ENCODE results near the gene VPS26A. TPM values are rescaled to one million over a fixed set of nuclear protein-coding genes. Genes with fewer than 3 reads are reported as not detected.

VPS26A gene
- 40.1 to 44.6 TPM (median 43.5 TPM) in 3 replicates for total RNA-seq

DNA sequence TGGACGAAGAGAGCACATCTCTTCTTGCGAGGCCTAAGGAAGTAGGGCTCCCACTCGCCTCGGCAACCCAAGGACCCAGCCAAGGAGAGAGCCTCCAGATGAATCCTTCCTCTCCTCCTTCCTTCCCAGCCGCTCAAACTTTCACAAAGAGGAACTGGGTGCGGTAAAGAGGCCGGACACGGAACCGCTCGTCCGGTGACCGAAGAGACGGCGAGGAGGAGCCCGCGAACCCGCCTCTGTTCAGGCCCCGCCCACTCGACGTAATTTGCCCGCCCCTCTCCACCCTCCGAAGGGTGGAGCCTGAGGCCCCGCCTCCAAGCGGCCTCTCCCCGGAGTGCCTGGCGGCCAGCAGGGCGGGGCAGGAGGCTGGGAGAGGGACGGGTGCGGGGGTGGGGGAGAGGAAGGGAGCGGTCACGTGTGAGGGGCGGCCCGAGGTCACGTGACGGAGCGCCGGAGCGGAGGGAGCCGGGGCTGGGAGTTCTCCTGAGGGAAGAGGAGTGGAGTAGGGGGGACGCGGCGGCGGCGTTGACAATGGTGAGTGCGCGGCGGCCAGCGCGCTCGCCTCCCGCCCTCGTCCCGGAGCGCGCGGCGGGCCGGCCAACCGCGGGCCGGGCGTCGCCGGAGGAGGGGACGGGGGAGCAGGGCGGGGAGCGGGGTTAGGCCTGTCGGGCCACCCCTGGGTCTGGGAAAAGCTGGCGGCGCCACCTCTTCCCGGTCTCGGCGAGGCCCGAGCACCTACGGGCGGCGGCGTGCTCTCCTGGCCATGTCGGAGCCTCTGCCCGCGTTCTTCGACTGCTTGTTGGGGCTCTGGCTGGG is at the start of gene VPS26A:
Gene VPS26A, plus strand, starts transcription at position 432 of the 816 bp plus-strand sequence. Its CDS starts 100 bp downstream, at position 532.
- H3K27ac Mint-ChIP-seq, result peak within 1 kb of the TSS; percentile 99
- peak within 1 kb of the TSS; percentile 88 for H3K4me3 Mint-ChIP-seq
- TF ChIP-seq, protein P1, sequence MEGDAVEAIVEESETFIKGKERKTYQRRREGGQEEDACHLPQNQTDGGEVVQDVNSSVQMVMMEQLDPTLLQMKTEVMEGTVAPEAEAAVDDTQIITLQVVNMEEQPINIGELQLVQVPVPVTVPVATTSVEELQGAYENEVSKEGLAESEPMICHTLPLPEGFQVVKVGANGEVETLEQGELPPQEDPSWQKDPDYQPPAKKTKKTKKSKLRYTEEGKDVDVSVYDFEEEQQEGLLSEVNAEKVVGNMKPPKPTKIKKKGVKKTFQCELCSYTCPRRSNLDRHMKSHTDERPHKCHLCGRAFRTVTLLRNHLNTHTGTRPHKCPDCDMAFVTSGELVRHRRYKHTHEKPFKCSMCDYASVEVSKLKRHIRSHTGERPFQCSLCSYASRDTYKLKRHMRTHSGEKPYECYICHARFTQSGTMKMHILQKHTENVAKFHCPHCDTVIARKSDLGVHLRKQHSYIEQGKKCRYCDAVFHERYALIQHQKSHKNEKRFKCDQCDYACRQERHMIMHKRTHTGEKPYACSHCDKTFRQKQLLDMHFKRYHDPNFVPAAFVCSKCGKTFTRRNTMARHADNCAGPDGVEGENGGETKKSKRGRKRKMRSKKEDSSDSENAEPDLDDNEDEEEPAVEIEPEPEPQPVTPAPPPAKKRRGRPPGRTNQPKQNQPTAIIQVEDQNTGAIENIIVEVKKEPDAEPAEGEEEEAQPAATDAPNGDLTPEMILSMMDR (IDR thresholded peaks at IDR 0.05; ENCODE audit: unreplicated experiment), result no peak
- peak; percentile 99 to 100 for DNase-seq (ENCODE audit: low spot score in 2 of 2, unreplicated experiment in 2 of 2)
- H3K36me3 Mint-ChIP-seq, result no peaks in the 10 kb centered on the region
- H3K9me3 Mint-ChIP-seq, result no peaks in the 10 kb centered on the region
- H3K4me1 Mint-ChIP-seq, result peaks cover 15% of the 10 kb centered on the region
- H3K27me3 Mint-ChIP-seq (ENCODE audit: low read depth), result no peaks in the 10 kb centered on the region

DNA sequence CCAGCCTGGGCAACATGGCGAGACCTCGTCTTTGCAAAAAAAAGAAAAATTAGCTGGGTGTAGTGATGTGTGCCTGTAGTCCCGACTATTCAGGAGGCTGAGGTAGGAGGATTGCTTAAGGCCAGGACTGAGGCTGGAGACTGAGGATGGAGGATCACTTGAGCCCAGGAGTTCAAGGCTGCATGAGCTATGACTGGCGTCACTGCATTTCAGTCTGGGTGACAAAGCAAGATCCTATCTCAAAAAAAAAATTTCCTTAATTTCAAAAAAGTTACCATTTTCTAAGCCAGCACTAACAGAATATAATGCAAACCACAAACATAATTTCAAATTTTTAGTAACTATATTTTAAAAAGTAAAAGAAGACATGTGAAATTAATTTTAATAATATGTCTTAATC is 49.4 kb upstream of the VPS26A start:
- TF ChIP-seq, protein P1 (IDR thresholded peaks at IDR 0.05; ENCODE audit: unreplicated experiment), result no peak
- peaks cover 3% of the 10 kb centered on the region for H3K4me1 Mint-ChIP-seq
- H3K27ac Mint-ChIP-seq, result no peak overlapping the region

DNA sequence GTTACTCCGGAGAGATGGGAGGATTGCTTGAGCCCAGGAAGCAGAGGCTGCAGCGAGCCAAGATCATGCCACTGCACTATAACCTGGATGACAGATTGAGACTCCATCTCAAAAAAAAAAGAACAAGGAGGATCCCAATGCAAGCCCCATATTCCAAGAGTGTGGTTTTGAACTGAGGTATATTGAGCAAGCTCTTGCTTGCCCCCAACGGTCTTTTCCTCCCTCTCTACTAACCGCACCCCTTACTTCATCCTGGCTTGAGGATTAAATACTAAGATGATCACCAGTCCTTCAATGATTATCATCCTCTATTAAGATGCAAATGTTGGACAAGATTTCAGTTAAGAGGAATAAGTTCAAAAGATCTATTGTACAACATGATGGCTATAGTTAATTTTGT is 48.5 kb upstream of the VPS26A start:
- Mint-ChIP-seq H3K9me3 (no peaks in the 10 kb centered on the region), H3K4me1 (peaks cover 3% of the 10 kb centered on the region), H3K36me3 (no peaks in the 10 kb centered on the region), H3K4me3 (no peak overlapping the region), H3K27ac (no peak overlapping the region), H3K27me3 (ENCODE audit: low read depth) (peaks cover 3% of the 10 kb centered on the region)
- DNase-seq (ENCODE audit: low spot score in 2 of 2, unreplicated experiment in 2 of 2), result no peak
- TF ChIP-seq, protein P1 (IDR thresholded peaks at IDR 0.05; ENCODE audit: unreplicated experiment), result no peak

More for the DNA sequence above, 49.4 kb upstream of the VPS26A start:
- H3K36me3 Mint-ChIP-seq, result no peaks in the 10 kb centered on the region
- no peaks in the 10 kb centered on the region for H3K27me3 Mint-ChIP-seq (ENCODE audit: low read depth)
- DNase-seq (ENCODE audit: low spot score in 2 of 2, unreplicated experiment in 2 of 2), result no peak
- no peaks in the 10 kb centered on the region for H3K9me3 Mint-ChIP-seq
- no peak overlapping the region for H3K4me3 Mint-ChIP-seq

DNA sequence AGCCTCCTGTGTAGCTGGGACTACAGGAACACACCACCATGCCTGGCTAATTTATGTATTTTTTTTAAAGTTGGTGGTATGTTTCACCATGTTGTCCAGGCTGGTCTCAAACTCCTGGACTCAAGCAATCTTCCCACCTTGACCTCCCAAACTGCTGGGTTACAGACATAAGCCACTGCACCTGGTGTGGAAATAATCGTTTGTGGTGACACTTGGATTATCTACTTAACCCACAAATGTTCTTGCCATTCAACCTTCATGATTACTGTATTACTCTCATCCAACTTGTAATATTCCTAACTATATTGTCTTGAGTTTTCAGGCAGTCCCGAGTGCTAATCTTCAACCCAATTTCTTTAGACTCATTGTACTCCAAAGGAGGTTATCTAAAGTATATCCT is 45.7 kb upstream of the VPS26A start:
- TF ChIP-seq, protein P1 (IDR thresholded peaks at IDR 0.05; ENCODE audit: unreplicated experiment), result no peak
- Mint-ChIP-seq H3K4me3 (no peak overlapping the region), H3K4me1 (no peaks in the 10 kb centered on the region), H3K27me3 (ENCODE audit: low read depth) (peaks cover 5% of the 10 kb centered on the region), H3K27ac (no peak overlapping the region), H3K9me3 (no peaks in the 10 kb centered on the region), H3K36me3 (no peaks in the 10 kb centered on the region)
- DNase-seq (ENCODE audit: low spot score in 2 of 2, unreplicated experiment in 2 of 2), result no peak

DNA sequence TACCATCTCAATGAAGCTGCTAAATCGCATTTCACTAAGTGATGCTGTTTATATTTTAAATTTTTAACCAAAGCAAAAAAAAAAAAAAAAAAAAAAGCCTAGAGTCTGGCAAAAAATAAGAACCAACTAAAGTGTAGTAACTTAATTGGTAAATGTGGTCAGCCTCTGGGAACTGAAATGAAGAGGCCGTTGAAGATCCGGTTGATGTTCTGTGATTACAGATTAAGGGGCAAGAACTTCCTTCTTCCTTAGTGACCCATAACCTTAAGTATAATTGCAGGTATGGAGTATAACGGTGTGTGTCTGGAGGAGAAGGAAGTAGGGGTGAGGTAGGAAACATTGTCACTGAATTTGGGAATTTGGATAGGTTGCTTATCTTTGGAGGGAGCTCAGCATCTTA is 43.8 kb upstream of the VPS26A start:
- DNase-seq (ENCODE audit: low spot score in 2 of 2, unreplicated experiment in 2 of 2), result no peak
- H3K9me3 Mint-ChIP-seq, result no peaks in the 10 kb centered on the region
- H3K27me3 Mint-ChIP-seq (ENCODE audit: low read depth), result peaks cover 5% of the 10 kb centered on the region
- H3K4me3 Mint-ChIP-seq, result no peak overlapping the region
- no peaks in the 10 kb centered on the region for H3K4me1 Mint-ChIP-seq
- no peaks in the 10 kb centered on the region for H3K36me3 Mint-ChIP-seq
- H3K27ac Mint-ChIP-seq, result no peak overlapping the region
- TF ChIP-seq, protein P1 (IDR thresholded peaks at IDR 0.05; ENCODE audit: unreplicated experiment), result no peak

Measured in mesothelial cell of epicardium (in vitro differentiated cells).